IPS-NIHi7 (cell line): Measurements from ENCODE around the gene ACD.
A peak's percentile ranks its signal among the peaks of the same experiment; 100 is the strongest.

Source experiments
- DNase-seq: peaks from one replicate; pipeline ENCODE4 v3.0.0; 2012; ENCODE audit warnings: mixed read lengths; ENCODE audit errors: extremely low spot score

Gene ACD

GRCh38 chr16:67647681-67648080 is 12.4 kb downstream of the ACD start:
- DNase-seq, result no peak

DNA sequence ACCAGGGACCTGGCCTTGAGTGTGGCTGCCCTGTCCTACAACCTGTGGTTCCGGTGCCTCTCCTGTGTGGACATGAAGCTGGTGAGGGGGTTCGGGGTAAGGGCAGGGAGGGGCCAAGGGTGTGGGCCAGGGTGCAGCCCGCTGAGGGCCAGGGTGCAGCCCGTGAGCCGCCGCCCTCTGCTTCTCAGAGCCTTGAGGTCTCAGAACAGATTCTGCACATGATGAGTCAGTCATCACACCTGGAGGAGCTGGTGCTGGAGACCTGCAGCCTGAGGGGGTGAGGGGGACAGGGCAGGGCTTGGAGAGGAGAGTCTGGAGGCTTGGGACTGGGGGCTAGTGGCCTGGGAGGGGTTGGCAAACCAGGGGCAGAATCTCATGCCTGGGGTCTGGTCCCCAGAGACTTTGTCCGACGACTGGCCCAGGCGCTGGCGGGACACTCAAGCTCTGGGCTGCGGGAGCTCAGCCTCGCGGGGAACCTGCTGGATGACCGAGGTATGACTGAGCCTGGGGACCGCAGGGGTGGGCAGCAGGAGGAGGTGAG is 12.9 kb downstream of the ACD start:
- DNase-seq, result no peak

DNA sequence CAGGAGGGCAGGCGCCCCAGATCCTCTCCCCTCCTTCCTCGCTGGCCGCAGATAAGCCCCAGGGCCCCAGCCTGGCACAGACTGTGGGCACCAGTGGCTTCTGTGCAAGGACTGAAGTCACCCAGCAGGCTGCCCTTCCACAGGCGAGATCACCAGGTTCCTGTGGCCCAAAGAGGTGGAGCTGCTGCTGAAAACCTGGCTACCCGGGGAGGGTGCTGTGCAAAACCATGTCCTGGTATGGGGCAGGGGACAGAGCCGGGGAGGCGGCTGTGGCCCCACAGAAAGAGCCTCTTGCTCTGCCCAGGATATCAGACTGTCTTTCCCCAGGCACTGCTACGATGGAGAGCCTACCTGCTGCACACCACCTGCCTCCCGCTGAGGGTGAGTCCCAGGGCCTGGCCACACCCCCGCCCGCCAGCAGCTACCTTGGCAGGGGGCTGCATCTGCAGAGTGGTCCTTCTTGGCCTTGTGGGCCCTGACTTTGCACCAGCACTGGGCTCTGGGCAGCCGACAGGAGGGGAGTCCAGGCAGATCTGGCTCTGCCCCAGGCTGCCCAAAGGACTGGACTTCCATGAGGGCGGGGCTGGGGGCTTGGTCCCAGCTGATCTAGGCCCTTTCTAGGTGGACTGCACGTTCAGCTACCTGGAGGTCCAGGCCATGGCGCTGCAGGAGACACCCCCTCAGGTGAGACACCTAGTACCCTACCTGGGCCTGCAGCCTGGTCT is 14.5 kb downstream of the ACD start:
- DNase-seq, result no peak

DNA sequence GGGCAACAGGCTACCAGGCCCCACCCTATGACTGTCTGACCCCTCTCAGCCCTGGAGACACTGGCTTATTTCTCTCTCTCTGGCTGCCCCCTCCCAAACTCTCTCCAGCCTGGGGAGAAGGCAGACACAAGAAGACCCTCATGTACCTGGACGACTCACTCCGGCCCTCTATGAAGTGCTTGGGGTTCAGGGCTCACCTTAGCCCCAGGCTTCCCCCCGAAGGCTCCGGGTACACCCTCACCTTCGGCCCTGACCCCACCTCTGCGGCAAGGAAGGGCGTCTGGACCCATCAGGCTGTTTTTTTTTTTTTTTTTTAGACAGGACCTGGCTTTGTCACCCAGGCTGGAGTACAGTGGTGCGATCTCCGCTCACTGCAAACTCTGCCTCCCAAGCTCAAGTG is 16.0 kb downstream of the ACD start:
- no peak for DNase-seq

DNA sequence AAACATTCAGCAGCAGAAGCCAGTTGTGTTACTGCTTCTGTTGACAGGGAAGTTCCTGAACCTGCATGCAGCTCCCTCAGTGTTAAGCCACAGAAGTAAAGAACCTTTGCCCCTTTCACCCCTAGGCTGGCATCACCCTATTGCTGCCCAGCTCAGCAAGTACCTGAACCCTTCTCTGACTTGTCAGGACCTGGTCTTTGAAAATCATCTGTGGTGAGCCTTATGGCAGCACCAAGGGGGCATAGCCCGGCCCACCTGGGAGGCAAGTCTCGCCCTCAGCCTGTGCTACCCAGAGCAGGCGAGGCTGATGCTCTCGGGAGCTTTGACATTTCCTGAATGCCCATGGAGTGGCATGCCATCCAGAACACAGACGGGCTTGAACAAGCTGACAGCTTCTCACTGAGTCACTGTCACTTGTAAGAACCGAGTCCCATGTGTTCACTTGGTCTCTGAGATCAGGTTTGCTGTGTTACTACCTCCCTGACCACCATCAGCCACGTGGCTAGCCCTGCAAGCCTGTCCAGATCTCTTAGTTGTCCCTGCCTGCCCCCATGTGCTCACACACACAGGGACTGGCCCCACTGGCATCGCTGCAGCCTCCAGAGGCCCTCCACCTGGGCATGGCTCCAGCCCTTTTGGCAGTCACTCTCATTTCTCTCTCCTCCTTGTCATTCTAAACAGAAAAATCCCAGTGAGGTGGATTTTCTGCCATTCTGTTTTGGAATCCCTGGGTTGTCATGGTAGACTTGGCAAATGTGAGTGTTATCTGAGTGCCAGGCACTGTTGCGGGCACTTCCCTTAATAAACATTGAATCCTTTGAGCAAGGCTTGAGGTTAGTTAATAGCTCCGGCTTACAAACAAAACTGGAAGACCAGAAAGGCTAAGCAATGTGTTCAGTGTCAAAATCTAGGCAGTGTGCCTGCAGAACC is 18.0 kb downstream of the ACD start:
- no peak for DNase-seq

- DNase-seq, result no peak
Measured at GRCh38 chr16:67637625-67638024, 22.4 kb downstream of the ACD start.

- no peak for DNase-seq
Measured at GRCh38 chr16:67636713-67637112, 23.3 kb downstream of the ACD start.

DNA sequence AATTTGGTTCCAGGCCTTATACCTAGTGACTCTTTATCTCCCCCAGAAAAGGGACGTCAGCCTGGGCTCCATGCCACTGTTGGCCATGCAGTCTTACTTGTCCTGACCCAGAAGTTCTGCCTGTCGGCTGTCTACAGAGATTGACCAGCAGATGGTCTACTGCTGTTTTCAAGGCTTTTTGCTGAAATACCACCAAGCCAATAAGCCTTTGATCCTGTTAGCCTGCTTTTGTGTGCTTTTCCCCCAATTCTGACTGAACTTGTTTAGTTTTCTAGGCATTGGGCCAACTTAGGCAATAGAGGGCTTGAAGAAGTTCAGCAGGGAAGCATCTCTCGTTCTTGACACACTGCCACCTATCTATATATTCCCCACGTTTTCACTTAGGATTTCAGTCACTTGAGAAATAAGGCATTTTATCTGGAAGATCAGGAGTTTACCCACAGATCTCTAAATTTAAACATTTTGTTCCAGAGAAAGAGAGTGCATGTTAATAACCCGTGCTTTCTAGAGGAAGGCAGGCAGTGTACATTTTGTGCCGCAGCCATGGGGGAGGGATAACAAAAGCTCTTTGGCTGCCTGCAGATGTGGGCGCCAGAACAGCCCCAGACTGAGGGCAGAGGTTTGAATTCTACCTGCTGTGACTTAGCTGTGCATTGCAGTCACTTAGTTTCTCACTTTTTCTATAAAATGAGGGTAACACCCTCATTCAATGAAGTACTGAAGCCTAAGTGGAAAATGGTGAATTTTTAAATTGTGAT is 27.5 kb downstream of the ACD start:
- no peak for DNase-seq

DNA sequence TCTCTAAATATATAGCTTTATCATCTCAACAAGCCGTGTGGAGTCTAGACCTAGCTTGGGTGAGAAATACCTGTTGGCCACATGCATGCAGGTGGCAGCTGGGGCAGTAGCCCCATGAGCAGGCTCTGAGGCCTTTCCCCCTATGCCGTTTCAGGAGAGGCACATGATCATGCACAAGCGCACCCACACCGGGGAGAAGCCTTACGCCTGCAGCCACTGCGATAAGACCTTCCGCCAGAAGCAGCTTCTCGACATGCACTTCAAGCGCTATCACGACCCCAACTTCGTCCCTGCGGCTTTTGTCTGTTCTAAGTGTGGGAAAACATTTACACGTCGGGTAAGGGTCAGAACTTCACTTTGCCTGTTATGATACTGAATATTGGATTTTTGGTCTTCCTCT is 31.8 kb downstream of the ACD start:
- DNase-seq, result no peak

- peak; percentile 59 for DNase-seq
Measured at GRCh38 chr16:67613808-67614207, 46.3 kb downstream of the ACD start.

DNA sequence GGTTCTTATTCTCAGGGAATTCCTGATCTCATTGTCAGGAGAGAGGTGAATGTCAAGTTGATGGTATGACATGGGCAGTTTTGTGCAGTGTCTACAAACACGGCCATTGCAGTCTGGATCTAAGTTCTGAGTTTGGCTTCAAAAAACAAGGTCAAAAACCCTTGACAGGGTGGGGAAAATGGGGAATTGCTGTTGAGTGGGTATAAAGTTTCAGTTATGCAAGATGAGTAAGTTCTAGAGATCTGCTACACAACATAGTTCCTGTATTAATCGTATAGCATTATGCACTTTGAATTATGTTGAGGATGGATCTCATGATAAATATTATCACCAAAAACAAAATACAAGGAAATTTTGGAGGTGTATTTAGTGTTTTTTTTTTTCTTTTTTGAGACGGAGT is 51.7 kb downstream of the ACD start:
- DNase-seq, result no peak
